ENCODE data around the gene ULK4.

Gene ULK4

DNA sequence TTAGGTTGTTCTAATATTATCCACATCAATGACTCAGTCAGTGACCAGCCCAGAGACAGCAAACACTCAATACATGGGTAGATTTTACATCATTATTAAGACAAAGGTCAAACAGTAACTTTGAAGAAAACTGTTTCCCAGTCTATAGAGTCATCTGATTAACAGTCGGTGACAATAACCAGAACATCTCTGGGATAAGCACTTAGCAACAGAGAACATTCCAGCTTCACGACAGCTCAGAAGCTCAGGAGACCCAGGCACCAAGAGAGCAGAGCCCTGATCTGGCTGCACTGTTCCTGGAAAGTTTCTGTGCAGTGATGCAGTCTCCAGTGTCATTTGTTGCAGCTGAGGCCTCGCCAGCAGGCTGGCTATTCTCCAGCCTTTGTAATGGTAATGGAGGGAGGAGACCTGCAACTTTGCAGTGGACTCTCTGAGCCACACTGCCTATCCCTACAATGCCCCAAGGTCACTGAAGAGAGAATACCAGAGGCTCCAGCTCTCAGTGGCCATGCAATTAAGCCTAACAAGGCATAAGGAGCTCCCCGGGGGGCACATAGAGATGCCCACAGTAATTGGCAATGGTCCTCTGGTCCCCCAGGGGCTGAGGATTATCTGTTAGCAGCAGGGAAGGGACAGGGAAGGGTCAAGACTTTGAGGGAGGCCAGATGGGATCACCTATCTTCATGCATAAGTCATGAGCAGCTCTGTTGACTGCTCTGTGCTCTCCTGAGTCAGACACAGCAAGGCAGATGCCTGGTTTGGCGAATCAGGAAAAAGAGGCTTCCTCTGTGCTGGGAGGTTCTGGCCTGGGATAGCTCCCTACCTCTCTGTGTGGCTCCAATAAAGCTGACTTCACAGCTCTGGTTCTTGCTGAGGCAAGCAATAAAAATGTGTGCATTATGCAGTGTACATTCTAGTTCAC is 599.0 kb downstream of the ULK4 start:
- DNase-seq (ENCODE audit: low spot score) = no peak

DNA sequence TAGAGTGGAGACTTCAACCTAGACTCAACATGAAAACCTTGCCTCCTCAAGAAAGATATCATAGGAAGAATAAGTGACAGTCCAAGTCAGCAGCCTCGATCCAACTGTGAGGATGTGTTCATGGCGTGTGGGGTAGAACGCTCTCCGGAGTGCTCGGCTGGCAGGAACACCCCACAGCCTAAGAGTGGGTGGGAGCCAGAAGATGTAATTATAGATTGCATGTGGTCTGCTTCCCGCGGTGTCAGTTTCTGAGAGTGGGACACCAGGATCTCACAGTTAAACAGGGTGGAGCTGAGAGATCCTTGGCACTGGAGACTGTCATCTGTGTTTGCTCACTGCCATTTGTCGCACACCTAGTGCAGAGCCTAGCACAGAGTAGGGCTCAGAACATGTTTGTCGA is 604.6 kb downstream of the ULK4 start:
- no peak for DNase-seq (ENCODE audit: low spot score)

DNA sequence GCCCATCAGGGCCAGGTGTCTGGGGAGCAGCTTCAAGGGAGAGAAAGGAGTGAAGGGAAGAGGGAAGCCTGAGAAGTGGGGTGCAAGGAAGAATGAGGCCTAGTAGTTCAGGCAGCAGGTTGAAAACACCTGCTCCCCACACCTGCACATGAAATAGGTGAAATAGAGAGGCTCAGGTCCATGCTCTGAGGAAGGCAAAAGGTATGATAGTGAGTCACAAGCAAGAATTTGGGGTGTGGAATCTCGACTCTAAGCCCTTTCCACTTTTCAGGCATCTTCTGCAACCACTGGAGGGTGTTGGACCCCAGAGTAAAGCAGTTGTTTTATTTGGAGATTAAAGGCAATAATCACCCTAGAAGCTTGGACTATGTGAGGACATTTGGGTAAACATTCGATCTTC is 605.1 kb downstream of the ULK4 start:
- DNase-seq (ENCODE audit: low spot score) = no peak

DNA sequence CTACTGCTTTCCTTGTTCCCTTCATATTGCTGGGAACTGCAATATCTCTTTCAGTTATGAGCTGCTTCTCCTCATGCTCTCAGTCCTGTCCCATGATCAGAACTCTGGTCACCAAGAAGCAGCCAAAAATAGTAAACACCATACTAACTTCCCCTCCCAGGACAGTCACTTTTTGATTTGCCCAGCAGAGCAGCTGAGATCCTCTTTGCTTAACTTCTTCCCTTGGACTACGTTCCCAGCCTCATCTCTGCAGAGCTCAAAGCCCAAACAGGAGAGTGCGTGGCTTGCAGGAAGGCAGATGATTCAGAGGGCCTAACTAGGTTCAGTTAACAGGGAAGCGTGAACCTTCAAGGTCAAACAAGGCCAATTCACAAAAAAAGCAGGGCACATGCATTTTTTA is 609.4 kb downstream of the ULK4 start:
- no peak for DNase-seq (ENCODE audit: low spot score)

DNA sequence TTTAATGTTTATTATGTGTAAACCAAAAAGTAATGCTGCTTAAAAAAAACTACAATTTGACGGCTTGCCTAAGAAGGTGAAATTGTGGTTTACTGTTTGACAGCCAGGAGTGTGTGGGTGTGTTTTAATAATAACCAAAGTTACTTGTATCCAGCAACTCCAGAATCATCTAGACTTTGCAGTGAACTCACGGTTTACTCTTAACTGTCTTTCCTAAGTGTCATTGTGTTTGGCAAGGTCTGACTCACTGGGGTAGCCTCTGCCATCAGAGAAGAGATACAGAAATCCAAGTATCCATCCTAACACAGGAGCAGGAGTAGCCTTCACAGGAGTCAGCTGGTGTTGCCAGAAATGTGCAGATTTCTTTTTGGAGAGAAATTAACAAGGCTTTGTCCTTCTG is 611.5 kb downstream of the ULK4 start:
- no peak for DNase-seq (ENCODE audit: low spot score)

DNA sequence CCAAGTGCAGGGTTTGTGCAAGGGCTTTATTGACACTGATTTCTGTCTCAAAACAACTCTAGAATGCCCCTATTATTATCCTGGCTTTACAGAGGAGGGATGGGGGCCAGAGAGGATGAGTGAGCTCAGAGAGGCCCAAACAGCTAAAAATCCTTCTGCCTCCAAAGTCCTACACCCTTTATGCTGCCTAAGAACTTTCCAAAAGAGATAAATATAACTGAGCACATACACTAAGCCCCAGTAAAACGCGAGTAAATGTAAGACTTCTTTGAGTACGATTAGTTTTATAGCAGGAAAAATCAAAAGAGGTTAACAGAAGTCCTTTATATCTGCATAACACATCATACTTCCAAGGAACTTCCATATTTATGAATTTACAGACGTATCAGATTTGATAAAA is 613.5 kb downstream of the ULK4 start:
- DNase-seq (ENCODE audit: low spot score) = no peak

DNA sequence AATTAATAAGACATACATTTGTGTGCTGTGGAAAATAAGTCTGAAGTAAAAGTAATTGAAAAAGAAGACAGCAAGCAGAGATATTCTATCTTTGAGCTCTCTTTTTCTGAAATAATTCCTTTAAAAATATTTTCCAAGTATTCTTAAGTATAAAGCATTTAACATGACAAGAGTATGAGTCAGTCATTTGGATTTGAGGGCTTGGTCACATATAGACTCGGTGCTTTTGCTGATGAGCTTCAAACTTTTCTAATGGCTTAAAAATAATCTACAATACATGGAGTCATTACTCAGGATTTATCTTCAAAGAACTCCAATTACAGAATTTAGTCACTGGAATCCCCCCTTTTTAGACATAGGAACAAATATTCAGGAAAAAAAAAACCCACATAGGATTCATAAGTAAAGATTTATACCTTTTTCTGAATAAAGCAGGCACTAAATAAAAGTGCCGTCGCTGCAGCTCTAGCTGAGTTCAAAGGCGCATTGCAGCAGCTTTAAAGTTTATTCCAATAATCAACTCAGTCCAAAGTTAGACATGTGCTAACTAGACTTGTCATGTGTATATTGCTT is 615.1 kb downstream of the ULK4 start:
- DNase-seq (ENCODE audit: low spot score) = no peak

DNA sequence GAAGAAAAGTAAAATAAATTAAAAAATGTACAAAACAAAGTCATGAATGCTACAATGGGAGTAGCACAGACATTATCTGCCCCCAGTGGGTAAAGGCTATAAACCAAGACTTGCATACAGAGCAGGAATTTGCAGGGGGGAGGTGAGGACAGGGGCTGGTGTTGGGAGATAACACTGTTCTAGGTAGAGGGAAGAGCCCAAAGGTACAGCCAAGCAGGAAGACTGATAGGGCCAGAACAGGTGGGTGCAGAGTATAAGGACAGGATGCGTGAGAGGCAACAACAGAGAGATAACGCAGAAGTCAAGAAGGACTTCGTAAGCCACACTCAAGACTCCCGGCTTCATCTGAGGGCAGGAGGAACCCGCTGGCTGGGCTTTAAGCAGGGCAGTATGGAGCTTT is 616.1 kb downstream of the ULK4 start:
- no peak for DNase-seq (ENCODE audit: low spot score)

DNA sequence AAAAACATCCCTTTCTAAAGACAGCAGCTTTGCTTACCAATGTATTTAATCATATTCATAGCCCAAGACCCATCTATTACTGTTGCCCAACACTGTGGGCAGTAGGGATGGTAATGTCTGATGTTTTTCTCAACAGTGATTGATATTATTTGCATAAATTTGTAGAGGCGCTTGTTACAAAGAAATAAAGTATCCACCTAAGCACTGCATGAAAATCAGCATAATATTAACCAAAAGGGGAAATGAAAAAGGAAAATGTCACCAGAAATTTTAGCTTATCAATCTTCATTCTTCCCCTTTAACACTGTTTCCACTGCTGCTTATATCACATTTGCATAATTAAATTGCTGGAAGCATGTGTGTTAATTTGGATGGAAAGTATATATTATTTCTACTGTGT is 622.1 kb downstream of the ULK4 start:
- DNase-seq (ENCODE audit: low spot score) = no peak

DNA sequence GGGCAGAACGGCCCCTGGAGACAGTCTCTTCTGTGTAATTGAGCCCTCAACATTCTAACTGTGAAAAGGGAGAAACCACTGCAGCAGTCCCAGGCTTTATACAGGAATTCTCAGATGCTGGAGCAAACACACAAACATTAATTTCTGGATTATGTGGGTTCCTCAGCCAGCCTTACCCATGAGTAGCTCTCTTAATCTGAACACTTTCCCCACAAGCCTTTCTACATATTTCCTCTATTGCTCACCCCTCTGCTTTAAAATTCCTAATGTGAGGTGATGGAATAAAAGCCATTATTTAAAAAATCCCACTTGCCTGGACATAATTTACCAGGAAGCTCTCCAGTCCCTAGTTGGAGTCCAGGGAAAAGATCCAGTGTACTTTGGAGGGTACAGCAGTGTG is 623.6 kb downstream of the ULK4 start:
- no peak for DNase-seq (ENCODE audit: low spot score)

DNA sequence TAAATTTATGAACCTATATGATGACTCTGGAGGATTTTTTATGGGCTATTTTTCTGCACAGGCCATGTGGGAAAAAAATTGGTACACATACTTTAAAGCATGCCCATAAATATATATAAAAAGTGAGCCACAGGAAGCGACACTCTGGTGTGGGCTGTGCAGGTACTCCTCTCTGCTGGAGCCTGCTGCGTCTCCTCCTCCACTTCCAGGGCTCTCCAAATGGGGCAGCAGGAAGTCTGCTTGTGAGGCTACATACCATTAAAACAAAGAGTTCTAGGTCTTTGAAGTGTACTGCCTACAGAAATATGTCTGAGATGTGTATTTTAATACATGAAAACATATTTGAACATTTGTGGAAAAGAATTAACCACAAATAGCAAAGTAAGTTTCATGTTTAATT is 627.5 kb downstream of the ULK4 start:
- no peak for DNase-seq (ENCODE audit: low spot score)

DNA sequence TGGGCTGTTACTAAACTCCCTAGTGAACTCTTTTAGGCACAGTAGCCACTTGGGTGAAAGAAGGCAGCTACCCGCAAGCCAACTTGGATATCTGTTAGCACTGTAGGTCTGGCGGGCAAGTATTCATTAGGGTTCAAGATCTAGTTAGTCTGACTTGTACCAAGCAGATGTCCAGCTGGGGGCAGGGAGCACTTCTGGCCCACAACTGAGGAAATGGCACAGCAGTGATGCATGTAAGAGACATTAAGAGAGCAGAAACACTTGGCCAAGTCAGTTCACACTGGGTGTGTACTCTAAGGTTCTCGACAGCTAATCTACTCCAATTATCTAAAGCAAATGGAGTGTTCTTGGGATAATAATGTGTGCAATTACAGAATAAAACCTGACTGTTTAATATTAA is 630.9 kb downstream of the ULK4 start:
- no peak for DNase-seq (ENCODE audit: low spot score)

DNA sequence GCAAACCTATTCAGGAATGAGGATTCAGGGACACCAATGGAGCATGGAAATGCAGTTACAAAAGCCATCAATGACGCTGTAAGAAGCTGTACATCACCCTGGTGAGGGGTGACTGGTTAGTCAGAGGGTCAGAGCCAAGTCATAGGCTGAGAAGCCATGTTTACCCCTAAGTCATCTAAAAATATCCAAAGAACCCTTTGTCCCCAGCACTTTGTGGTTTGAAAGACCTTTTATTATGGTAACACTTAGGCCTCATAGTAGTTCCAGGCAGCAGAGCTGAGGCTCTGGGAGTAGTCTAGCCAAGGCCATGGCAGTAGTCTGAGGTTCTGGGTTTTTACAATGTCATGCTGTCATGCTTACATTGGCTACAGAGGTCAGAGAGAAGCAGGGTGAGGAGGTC is 631.4 kb downstream of the ULK4 start:
- DNase-seq (ENCODE audit: low spot score) = no peak

DNA sequence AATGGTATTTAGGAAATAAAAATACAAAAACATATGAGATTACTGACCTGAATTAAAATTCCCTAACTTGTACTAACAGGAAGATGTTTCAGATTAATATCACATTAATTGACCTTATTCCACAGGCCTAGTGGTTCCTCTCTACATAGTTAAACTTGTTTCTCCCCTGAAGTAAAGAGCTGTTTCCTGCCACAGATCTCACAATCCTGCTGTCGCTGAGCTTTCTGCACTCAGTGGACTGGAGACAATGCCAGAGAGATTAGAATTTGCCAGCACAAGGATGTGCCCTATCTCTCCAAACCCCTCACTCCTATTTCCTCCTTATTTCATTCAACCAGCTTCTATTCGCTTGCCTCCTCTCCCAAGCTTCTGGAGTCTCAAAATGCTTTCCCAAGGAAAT is 632.0 kb downstream of the ULK4 start:
- no peak for DNase-seq (ENCODE audit: low spot score)

DNA sequence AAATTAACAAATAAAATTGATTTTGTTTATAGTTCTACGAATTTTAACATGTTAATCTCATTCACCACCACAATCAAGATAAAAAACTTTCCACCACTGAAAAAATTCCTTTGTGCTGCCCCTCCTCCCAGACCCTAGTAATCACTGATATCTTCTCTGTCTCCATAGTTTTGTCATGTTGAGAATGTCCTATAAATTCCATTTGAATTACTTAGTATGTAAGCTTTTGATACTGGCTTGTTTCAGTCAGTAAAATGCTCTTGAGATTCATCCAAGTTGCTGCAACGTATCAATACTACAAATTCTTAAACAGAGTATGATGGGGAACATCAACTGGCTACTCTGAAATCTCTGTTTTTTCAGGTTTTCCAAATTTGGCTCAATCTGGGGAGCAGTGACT is 633.0 kb downstream of the ULK4 start:
- no peak for DNase-seq (ENCODE audit: low spot score)

DNA sequence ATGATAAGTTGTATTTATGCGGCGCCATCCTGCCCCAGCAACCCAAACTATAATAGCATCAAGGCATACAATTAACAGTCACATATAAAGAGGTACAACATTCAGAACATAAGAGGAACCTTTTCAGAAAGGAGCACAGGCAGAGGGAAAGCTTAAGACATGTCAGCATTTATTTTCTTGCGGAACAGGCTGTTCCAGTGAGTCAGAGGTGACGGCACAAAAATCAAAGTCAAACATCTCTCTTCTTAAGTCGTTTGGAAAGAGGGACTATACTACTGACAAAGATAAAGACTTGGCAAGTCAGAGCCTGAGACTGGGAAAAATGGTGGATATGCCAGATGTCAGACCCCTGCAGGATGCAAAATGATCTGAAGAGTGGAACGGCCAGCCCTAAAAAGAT is 634.2 kb downstream of the ULK4 start:
- DNase-seq (ENCODE audit: low spot score) = no peak

DNA sequence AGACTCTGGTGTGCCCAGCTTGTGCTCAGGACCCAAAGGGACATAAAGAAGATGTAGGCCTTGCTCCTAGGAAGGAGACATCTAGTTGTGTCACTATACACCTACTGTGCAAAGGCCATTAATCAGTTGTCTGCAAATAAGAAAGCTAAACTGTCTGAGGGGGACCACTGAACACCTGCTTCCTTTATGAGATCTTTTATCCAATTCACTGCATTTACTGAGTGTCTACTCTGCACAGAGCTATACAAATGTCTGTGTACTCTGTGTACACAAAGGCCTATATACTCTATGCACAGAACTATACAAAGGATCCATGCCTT is 637.8 kb downstream of the ULK4 start:
- DNase-seq (ENCODE audit: low spot score) = no peak

DNA sequence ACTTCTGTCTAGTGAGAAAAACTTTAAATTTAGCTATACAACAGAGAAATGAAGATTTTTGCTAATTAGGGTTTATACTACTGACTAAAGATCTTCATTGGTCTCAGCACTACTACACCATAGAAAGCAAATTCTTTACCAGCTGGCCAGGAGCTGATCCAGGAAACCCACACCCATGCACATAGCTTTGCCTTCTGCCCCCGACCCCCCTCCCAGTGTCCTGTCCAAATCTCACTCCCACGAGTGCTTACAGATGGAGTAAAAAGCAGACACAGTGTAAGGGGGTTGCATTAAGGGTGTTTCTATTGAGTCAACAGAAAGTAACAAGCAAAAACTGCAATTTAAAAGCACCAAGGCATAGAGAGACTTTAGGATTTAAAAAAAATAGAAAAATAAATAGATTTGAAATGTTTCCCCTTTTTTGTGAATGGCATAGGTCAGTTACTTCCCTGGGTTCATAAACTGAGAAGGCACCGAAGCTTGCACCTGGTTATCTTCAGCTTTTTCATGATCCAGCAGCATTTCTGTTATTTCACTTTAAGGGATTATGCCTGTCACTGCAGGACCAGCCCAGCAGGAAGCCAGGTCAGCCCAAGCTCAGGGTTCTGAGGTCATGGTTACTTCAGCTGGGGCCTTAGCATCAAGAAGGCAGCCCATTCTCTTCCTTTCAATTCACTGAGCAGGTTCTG is 638.3 kb downstream of the ULK4 start:
- DNase-seq (ENCODE audit: low spot score) = no peak

DNA sequence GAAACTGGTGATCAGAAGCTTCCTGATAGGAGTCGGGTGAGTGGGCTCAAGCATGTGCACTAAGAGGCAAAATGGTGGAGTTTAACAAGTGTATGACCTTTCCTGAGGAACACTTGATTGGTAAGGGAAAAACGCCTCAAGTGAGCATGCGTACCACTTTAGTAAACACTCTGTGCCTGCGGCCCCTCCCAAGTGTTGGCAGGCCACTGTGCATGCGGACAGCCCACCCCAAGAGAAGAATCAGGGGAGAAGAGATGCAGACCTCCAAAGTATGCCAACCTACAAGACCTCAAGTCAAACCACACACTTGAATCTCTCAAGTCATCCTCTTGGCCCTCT is 640.3 kb downstream of the ULK4 start:
- no peak for DNase-seq (ENCODE audit: low spot score)

DNA sequence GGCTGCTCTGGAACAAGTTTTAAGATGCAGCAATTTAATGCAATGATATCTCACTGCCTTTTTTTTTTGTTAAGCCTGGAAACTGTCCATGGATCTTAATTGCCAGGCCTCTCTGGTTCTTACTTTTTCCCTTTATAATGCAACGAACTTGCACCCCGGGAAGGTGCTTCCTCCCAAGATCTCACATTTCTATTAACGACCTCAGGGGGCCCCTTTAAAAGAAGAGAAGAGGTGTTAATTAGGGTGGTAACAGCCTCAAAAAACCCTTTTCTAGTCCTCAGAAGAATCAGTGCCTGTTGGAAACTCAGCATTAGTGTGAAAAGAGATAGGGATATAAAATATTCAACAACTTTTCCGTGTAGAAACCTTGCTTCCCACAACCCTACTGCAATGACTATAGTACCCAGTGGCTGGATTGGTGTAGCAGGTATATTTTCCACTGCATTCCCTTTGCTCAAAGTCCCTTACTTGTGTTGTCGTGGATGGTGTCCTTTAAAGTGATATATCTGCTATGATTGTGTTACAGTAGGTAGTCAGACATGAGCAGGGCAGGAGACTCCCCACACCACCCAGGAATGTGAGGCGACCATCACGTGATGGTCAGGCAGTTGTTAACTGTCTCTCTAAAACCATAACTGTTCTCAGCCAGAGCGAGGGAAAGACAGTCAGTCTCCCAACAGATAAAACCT is 640.8 kb downstream of the ULK4 start:
- DNase-seq (ENCODE audit: low spot score) = no peak

DNA sequence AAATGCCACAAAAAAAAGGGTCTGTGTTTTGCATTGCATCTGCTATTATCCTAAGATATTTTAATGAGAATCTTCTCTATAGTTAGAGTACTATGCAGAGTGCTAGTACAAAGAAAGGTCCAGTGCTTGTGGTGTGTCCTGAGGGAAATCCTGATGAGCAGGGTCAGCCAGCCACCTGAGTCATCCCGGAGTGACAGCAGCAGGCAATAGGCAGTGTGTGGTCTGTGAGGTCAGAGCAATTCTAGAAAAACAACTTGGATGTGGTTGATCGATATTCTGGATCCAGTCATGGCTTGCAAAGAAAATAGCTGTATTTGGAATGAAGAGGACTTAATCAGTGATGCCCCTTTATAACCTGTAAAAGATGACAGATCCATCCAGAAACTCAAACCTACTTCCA is 643.4 kb downstream of the ULK4 start:
- DNase-seq (ENCODE audit: low spot score) = no peak

DNA sequence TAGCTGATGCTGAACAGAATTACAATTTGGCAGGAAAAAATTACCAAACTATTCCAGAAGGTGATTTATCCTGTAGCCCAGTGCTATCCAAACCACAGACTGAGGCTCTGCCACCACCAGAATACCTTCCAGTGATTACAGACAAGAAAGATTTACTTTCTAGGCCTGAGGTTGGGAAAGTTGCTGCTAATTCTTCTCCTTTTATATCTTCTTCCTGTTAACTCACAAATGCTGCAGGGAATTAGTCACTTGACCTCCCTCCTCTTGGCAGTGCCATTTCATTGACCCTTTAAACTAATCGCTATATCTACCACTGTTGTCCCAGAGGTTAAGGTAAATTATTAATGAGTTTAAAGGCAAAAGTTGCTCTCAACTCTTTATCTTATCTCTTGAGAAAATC is 644.2 kb downstream of the ULK4 start:
- no peak for DNase-seq (ENCODE audit: low spot score)

DNA sequence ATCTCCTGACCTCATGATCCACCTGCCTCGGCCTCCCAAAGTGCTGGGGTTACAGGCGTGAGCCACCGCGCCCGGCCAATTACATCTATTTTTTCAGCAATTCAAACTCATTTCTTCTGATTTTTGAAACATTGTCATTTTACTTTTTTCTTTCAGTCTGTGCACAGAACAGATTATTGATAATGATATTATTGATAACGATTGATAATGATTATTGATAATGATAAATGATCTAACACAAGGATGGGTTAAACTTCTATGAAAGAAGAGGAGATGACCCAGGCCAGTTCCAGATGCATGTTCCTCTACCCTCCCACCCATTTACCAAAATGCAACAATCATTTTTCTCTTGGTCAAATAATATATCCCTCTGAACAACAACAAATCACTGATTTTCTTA is 644.6 kb downstream of the ULK4 start:
- no peak for DNase-seq (ENCODE audit: low spot score)
